HG03060 (cell line): ENCODE measurements around the gene MCTP1.

Experiments
- ATAC-seq: cut with Tn5 transposase; IDR thresholded peaks from one replicate; pipeline ENCODE4 v1.9.1; 2021; ENCODE audit warnings: low read depth, moderate number of reproducible peaks; ENCODE audit not compliant: unreplicated experiment

The MCTP1 gene

DNA sequence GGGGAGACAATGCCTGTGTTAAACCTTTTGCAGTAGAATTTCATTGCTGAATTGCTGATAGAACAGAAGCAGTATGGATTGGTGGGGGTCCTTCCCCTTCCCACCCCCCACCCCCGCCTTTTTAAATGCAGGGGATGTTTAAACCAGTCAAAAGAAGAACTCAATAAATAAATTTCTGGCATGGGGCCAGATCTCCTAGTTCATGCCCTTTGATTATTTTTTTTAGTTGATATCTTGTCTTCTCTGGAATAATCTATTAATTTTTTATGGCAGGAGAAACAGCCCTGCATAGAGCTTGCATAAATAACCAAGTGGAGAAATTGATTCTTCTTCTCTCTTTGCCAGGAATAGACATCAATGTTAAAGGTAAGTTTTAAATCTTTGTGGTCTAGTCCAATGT is 593.6 kb downstream of the MCTP1 start:
- ATAC-seq, result no peak

DNA sequence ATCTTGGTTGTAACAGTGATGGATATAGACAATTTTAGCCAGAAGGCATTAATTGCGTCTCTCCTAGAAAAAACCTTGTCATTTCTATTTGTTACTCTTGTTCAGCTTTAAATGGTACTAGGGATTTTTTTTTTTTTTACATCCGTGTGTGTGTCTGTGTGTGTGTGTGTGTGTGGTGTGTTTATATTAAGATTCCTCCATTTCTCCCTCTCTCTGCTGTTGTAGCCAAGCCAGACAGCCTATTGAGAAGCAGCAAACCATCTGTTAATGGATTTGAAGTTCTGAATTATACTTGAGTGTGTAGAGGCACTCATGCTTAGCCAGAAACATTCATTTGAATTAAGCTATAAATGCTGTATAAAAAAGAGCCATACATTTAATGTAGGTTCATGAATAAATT is 594.1 kb downstream of the MCTP1 start:
- no peak for ATAC-seq

DNA sequence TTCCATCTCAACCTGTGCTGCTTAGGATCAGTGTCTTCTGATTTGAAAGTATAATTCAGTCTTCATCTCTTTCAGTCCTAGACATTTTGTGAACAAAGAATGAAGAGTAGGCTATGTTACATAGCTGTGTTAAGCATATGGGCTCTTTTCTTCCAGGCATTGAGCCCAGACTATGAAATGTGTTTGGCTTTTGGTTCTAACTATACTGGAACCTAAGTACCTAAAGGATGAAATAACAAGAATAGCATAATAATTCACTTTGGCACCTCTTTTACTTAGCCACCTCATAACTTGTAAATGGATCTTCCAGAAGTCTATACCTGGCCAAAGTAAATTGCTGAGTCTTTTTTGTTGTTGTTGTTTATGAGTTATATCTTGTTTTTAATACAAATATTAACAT is 595.0 kb downstream of the MCTP1 start:
- no peak for ATAC-seq

DNA sequence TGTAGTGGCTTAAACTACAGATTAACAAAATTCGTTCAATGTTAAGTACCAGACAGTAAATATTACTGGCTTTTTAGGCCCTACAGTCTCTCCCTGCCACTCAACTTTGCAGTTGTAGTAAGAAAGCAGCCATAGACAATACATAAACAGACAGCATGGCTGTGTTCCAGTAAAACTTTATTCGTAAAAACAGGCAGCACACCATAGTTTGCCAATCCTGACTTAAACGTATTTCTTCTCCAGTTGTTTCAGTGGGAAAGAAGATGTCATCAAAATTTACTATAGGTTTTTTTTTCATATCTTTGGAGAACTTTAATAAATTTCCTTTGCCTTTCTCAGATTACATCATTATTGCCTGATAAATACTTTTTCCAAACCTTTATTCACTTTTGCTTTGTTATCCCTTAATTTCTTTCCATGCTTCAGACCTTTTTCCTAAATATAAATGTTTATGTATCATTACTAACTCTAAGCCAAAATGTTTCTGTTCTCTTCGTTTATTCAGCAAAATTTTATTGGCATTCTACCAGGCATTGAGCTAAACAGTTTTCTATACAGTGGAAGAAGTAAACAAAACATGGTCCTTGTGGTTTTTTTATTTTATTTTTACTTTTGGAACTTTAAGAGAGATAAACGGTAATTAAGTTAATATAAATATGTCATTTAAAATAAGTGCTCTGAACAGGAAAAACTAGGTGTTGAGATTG is 601.9 kb downstream of the MCTP1 start:
- no peak for ATAC-seq

DNA sequence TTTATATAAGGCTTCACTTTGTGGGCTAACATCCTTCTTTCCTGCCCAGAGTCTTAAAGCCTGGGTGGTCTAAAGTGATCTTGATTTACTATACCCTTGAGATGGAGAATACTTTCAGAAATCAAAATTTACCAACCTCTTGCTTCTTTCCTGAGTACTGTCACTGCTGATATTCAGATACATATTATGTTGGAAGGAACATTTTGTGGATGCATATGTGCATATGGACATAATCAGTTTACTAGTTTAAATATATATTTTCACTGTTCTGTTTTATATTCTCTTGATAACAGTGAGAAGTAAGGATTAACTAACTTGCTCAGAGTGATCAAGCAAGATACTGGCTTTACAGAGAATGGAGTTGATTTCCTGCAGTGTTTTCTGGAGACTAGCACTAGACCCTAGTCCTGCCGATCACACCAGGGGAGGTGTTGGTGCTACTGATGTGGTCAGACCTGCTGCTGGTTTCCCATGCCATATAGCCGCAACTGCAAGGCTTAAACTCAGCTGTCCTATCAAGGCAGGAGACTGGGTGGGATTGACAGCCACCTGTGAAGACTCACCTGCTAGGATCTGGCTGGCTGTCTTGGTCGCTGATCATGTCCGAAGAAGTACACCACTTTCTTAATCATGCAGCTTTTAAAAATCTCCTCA is 608.8 kb downstream of the MCTP1 start:
- no peak for ATAC-seq

DNA sequence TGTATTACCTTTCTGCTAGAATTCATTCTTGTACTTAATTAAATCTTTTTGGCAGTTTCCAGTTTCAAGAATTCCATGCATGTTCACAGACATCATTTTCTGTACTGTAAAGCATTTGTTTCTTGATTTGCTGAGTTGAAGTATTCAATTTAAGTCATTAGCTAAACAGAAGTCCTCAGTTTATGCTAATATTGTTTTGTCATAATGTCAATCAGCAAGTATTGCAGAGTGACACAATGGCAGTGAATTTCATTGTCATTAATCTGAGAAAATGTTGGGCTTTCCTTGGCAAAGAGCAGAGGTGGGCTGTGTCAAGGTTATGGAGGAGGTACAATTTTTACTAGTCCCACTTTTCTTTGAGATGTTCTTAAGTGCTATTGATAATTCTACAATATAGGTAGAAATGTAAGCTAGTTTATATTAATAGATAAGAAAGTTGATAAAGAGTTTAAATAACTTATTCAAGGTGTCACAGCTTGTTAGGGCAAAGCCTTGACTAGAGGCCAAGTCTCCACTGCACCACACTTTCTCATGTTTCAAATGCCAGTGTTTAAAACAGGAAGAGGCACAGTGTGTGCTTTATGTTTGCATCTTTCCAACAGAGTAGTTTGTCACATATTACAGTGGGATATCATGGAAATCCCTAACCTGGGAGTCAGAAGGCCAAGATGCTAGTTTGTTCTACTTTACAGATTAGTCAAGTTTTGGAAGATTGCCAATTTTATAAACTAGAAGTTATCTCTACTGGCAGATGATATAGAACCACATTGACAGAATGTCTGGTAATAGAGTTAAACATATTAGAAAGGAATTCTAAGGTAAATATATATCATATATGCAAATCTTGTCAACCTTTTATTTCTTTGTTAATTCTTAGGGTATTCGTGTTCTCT is 610.2 kb downstream of the MCTP1 start:
- no peak for ATAC-seq

DNA sequence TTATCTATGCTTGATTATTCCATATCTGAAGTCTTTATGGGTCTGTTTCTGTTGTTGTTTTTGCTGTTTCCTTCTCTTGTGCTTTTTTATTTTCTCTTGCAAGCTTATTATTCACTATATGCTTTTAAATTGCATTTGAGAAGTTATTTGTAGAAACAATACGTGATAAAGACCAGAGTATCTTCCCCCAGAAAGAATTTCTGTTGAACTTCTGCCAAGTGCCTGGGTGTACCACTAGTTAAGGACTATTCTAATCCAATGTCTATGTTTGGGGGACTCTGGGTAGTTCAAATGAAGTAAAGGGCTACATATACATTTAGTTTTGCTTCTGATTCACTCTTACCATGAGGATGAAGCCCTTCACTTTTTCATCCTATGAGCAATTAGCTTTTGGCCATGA is 612.1 kb downstream of the MCTP1 start:
- no peak for ATAC-seq

DNA sequence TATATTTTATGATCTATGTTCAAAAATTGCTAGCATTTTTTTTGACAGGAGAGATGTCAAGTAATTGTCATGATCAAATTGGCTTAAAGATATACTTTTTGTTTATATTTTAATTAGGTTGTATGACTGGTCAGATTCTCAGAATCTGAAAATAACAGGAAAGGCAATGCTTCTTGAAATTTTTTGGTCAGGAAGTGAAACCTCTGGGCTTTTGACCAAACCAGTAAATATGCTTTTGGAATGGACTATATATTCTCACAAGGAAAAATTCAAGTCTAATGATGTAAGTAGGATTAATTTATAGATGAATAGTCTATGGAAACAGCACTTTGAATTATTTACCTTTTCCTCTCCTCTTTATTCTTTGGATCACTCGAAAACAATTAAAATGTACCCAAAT is 614.2 kb downstream of the MCTP1 start:
- ATAC-seq, result no peak

DNA sequence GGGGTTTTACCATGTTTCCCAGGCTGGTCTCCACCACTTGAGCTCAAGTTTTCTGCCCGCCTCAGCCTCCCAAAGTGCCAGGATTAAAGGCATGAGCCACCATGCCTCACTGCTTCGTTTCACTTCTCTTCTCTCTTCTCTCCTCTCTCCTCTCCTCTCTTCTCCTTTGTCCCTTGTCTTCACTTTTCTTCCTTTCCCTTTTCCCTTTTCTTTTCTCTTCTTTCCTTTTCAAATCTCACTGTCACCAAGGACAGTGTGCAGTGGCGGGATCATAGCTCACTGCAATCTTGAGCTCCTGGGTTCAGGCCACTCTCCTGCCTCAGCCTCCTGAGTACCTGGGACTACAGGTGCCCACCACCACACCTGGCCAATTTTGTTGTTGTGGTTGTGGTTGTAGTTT is 617.0 kb downstream of the MCTP1 start:
- ATAC-seq, result no peak

DNA sequence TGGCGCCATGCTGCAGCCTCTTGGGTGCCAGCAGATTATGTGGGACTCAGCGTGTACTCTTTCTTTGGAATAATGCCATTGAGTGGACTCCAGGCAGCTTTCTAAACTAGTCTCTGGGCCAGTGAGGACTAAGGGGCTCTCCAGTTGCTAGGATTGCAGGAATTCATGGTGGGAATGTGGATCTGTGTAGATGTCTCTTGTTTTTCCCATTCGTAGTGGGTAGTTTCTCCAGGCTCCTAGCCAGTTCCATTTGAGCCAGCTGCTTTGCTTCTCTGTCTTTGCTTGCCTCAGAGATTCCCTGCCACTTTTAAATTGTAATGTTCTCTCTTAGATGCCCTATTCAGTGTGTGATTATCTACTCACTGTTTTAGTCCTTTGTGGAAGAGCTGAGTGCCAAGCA is 623.8 kb downstream of the MCTP1 start:
- ATAC-seq, result no peak

DNA sequence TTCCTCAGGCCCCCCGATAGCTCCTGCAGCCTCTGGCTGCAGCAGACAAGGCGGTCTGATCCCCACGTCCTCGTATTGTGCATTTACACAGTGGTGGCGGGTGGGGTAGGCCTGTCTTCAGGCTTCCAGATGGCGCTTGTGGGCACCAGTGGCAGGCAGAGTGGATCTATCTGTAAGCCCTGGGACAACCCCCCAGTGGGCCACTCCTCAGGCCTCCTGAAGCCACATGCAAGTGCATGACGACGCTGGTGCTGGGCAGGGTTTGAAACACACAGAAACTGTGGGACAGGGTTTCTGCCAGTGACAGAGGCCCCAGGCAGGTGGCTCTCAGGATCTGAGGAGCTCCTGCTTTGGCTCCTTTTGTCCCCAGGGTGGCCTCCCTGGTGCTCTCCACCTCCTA is 624.4 kb downstream of the MCTP1 start:
- ATAC-seq, result no peak

DNA sequence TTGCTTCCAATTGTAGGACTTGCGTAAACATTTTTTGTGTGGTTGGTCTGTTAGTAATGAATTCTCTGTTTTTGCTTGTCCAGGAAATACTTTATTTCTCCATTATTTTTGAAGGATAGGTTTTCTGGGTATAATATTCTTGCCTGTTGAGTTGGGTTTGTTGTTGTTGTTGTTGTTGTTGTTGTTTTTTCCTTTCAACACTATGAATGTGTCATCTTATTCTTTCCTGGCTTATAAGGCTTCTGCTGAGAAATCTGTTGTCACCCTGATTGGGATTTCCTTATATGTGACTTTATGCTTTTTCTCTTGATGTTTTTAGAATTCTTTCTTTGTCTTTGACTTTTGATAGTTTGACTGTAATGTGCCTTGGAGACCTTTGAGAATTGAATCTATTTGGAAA is 626.6 kb downstream of the MCTP1 start:
- ATAC-seq, result no peak
